Nephron (organoid): Measurements from ENCODE around the gene TFG.
A peak's percentile ranks its signal among the peaks of the same experiment; 100 is the strongest.

ENCODE experiments used
- H3K27ac Mint-ChIP-seq, 3 experiments: 2 replicates each; pipeline ENCODE4 v1.8.0; 2020; ENCODE audit warnings: mixed read lengths in 3 of 3, mild to moderate bottlenecking in 2 of 3, moderate library complexity in 1 of 3
- H3K27me3 Mint-ChIP-seq: 2 replicates; pipeline ENCODE4 v1.8.0; 2021; ENCODE audit warnings: low read depth, mild to moderate bottlenecking, moderate library complexity, mixed read lengths
- H3K36me3 Mint-ChIP-seq: 2 replicates; pipeline ENCODE4 v1.8.0; 2020; ENCODE audit warnings: low read depth, mixed read lengths
- H3K4me1 Mint-ChIP-seq: 2 replicates; pipeline ENCODE4 v1.8.0; 2020; ENCODE audit warnings: mixed read lengths
- H3K4me3 Mint-ChIP-seq, 3 experiments: 2 replicates each; pipeline ENCODE4 v1.8.0; 2020; ENCODE audit warnings: mild to moderate bottlenecking in 3 of 3, mixed read lengths in 3 of 3, moderate library complexity in 2 of 3
- H3K9me3 Mint-ChIP-seq: 2 replicates; pipeline ENCODE4 v1.8.0; 2020; ENCODE audit warnings: mixed read lengths
- TF ChIP-seq, protein P1 (sequence below), 3 experiments: fragments of 200-600 bp; sonication (generic); IDR thresholded peaks; one replicate each; pipeline ENCODE4 v1.5.0; 2021; ENCODE audit warnings: antibody characterized with exemption in 3 of 3; ENCODE audit not compliant: unreplicated experiment in 3 of 3

Gene TFG

DNA sequence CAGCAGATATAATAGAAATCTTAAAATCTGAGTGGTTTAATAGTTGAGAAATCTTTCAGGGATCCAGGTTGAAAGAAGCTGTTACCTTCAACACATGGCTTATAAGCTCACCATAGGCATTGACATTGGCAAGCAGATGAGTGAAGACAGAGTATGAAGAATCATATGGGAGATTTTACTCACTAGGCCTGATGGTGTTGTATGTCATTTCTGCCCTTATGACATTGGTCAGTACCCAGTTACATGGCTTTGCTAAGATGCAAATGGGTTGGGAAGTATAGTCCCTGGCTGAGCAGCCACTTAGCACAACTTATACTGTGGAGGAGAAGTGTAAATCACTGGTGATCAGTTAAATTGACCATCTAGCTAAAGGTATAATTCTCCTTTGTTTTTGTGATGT, 5.9 kb downstream of the TFG start:
- Mint-ChIP-seq H3K4me1 (peaks cover 54% of the 10 kb centered on the region), H3K36me3 (peaks cover 88% of the 10 kb centered on the region), H3K4me3 (no peak overlapping the region), H3K9me3 (peaks cover 3% of the 10 kb centered on the region), H3K27me3 (no peaks in the 10 kb centered on the region), H3K27ac (no peak overlapping the region)
- TF ChIP-seq, protein P1, sequence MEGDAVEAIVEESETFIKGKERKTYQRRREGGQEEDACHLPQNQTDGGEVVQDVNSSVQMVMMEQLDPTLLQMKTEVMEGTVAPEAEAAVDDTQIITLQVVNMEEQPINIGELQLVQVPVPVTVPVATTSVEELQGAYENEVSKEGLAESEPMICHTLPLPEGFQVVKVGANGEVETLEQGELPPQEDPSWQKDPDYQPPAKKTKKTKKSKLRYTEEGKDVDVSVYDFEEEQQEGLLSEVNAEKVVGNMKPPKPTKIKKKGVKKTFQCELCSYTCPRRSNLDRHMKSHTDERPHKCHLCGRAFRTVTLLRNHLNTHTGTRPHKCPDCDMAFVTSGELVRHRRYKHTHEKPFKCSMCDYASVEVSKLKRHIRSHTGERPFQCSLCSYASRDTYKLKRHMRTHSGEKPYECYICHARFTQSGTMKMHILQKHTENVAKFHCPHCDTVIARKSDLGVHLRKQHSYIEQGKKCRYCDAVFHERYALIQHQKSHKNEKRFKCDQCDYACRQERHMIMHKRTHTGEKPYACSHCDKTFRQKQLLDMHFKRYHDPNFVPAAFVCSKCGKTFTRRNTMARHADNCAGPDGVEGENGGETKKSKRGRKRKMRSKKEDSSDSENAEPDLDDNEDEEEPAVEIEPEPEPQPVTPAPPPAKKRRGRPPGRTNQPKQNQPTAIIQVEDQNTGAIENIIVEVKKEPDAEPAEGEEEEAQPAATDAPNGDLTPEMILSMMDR (IDR thresholded peaks at IDR 0.05; ENCODE audit: unreplicated experiment in 3 of 3), result no peak

- TF ChIP-seq, protein P1 (IDR thresholded peaks at IDR 0.05; ENCODE audit: unreplicated experiment in 3 of 3), result no peak
- Mint-ChIP-seq H3K4me1 (peaks cover 41% of the 10 kb centered on the region), H3K27ac (no peak overlapping the region), H3K4me3 (no peak overlapping the region), H3K9me3 (peaks cover 3% of the 10 kb centered on the region), H3K27me3 (no peaks in the 10 kb centered on the region), H3K36me3 (peaks cover 95% of the 10 kb centered on the region)
These were observed 7.8 kb downstream of the TFG start for GRCh38 chr3:100717063-100717462.

DNA sequence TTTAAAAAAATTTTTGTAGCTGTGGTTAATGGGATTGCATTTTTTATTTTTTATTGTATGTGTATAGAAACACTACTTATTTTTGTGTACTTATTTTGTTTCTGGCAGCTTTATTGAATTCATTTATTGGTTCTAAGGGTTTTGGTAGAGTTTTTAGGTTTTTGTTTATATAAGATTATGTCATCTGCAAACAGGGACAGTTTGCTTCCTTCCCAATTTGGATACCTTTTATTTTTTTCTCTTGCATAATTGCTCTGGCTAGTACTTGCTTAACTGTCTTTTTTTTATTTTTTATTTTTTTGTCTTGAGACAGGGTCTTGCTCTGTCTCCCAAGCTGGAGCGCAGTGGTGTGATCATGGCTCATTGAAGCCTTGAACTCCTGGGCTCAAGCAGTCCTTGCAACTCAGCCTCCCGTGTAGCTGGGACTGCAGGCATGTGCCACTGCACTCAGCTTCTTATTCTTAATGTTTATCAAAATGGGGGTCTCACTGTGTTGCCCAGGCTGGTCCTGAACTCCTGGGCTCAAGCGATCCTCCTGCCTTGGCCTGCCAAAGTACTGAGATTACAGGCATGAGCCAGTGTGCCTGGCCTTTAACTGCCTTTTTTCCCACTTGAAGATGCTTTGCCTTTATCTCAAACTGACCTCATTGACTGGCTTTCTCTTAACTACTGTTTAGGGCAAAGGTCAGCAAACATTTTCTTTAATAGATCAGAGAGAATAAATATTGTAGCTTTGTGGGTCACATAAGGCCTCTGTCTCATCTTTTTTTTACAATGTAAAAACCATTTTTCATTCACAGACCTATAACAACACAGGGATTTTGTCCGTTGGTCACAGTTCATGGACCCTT, 8.6 kb downstream of the TFG start:
- TF ChIP-seq, protein P1 (IDR thresholded peaks at IDR 0.05; ENCODE audit: unreplicated experiment in 3 of 3), result no peak
- H3K27me3 Mint-ChIP-seq, result no peaks in the 10 kb centered on the region
- peaks cover 95% of the 10 kb centered on the region for H3K36me3 Mint-ChIP-seq
- no peak overlapping the region for H3K4me3 Mint-ChIP-seq
- peaks cover 33% of the 10 kb centered on the region for H3K4me1 Mint-ChIP-seq
- no peaks in the 10 kb centered on the region for H3K9me3 Mint-ChIP-seq
- no peak overlapping the region for H3K27ac Mint-ChIP-seq

- Mint-ChIP-seq H3K36me3 (peaks cover 90% of the 10 kb centered on the region), H3K4me3 (no peak overlapping the region), H3K9me3 (no peaks in the 10 kb centered on the region), H3K27ac (peak overlapping the region in 1 of 3 experiments; percentile 11), H3K4me1 (peaks cover 25% of the 10 kb centered on the region), H3K27me3 (no peaks in the 10 kb centered on the region)
- TF ChIP-seq, protein P1 (IDR thresholded peaks at IDR 0.05; ENCODE audit: unreplicated experiment in 3 of 3), result no peak
These were observed 9.8 kb downstream of the TFG start for GRCh38 chr3:100719136-100719535.

- Mint-ChIP-seq H3K4me3 (no peak overlapping the region), H3K27ac (no peak overlapping the region), H3K36me3 (peaks cover 89% of the 10 kb centered on the region), H3K4me1 (peaks cover 19% of the 10 kb centered on the region), H3K9me3 (no peaks in the 10 kb centered on the region), H3K27me3 (no peaks in the 10 kb centered on the region)
- TF ChIP-seq, protein P1 (IDR thresholded peaks at IDR 0.05; ENCODE audit: unreplicated experiment in 3 of 3), result no peak
These were observed 11.1 kb downstream of the TFG start for GRCh38 chr3:100720426-100720825.
